Iris pigment epithelial cell (primary cell): Measurements from ENCODE around the gene CNN1.
"Not testable (repeated sequence)": the region's sequence is repeated elsewhere in the genome, so short reads cannot be mapped to it uniquely, and the experiment has no call there.

Source experiments
- DNase-seq: peaks from one replicate; pipeline ENCODE4 v3.0.0-alpha.2; 2011; ENCODE audit warnings: low read depth

Gene CNN1

GRCh38 chr19:11566164-11566563 is 27.5 kb downstream of the CNN1 start:
- DNase-seq = no peak

DNA sequence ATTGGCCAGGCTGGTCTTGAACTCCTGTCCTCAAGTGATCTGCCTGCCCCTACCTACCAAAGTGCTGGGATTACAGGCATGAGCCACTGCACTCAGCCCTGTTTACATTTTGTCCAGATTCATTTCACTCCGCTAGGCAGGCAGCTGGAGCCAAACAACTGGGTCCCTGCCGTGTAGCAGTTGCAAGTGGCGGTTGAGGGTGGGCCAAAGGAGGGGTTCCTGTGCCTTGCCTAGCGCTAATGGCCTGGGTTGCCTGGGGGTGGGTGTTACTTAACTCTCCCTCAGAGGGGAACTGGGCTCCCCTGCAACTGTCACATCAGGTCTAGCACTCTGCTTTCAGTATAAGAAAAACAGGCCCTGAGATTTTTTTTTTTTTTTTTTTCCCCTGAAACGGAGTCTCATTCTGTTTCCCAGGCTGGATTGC is 31.4 kb downstream of the CNN1 start:
- no peak for DNase-seq

DNA sequence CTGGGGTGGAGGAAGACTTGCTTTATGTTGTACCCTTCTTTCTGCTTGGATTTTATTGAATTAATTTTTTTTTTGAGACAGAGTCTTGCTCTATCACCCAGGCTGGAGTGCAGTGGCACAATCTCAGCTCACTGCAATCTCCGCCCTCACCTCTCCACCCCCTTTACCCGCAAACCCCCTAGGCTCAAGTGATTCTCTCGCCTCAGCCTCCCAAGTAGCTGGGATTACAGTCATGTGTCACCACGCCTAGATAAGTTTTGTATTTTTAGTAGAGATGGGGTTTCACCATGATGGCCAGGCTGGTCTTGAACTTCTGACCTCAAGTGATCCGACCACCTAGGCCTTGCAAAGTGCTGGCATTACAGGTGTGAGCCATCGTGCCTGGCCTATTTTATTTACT is 34.7 kb downstream of the CNN1 start:
- DNase-seq = not testable (repeated sequence)

DNA sequence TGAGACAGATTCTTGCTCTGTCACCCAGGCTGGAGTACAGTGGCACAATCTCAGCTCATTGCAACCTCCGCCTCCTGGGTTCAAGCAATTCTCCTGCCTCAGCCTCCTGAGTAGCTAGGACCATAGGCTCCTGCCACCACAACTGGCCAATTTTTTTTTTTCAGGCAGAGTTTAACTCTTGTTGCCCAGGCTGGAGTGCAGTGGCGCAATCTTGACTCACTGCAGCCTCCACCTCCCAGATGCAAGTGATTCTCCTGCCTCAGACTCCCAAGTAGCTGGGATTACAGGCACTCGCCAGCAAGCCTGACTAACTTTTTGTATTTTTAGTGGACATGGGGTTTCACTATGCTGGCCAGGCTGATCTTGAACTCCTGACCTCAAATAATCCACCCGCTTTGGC is 35.1 kb downstream of the CNN1 start:
- not testable (repeated sequence) for DNase-seq

DNA sequence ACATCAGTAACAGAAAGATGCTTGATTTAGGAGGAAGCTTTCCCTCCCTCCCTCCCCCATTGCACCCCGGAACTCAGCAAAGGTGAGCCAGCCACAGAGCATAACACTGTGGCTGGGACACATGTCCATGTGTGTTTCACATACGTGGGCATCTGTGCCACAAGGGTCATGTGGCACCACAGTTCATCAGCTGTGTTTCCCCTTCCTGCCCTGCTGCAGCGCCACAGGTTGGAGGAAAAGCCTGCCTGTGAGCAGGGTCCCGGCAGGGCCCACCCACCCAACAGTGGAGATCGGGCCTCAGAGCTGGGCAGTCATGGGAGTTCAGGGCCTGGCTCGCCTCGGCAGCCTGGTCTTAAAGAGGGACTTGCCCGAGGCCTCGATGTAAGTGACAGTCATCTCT is 36.0 kb downstream of the CNN1 start:
- DNase-seq = no peak

GRCh38 chr19:11576227-11576626 is 37.6 kb downstream of the CNN1 start:
- DNase-seq = no peak

- no peak for DNase-seq
Observed at GRCh38 chr19:11577451-11578257, 39.0 kb downstream of the CNN1 start, which contains the start of gene ACP5. ACP5 (minus strand) TSS chr19:11577645; CDS start chr19:11577317, 328 bp downstream.

GRCh38 chr19:11578258-11579142 is 39.8 kb downstream of the CNN1 start:
- no peak for DNase-seq

DNA sequence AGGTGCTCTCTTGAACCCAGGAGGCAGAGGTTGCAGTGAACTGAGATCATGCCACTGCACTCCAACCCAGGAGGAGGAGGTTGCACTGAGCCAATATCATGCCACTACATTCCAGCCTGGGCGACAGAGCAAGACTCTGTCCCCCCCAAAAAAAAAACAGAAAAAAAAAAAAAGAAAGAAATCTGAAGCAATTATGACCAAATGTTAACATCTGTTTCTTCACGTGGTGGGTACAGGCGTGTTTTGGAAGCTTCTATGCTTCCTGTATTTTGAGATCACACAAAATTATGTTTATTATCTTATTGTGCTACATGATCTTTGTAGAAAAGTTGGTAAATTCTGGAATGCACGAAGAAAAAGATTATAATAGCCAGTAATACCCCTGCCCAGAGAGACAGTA is 41.5 kb downstream of the CNN1 start:
- DNase-seq = no peak

- DNase-seq = peak; percentile 61
Observed at GRCh38 chr19:11581740-11582139, 43.1 kb downstream of the CNN1 start.

GRCh38 chr19:11586331-11586730 is 47.7 kb downstream of the CNN1 start:
- DNase-seq = no peak

- peak; percentile 53 for DNase-seq
Observed at GRCh38 chr19:11587302-11587974, 48.8 kb downstream of the CNN1 start.

DNA sequence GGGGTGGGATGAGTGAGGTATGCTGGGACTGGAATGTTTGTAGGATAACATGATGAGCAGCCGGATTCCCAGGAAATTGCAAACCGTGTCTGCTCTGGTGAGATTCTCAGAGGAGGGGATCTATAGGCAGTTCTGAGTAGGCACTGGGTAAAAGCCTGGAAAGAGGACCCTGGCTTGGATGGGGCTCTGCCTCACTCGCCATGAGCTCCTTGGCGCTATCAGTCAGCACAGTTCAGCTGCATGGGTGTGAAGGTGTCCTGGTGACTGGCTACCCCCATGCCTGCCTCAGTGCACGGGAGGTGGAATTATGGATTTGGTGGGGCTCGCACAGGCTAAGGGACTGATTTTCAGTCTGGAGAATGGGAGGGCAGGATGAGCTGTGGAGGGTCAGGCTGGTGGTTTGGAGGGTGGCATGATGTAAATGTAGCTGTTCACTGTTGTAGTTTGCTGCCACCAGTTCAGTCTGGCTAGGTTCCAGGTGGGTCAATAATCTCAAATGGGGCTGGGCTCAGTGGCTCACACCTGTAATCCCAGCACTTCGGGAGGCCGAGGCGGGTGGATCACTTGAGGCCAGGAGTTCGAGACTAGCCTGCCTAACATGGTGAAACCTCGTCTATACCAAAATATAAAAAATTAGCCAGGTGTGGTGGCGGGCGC is 49.5 kb downstream of the CNN1 start:
- DNase-seq = no peak

DNA sequence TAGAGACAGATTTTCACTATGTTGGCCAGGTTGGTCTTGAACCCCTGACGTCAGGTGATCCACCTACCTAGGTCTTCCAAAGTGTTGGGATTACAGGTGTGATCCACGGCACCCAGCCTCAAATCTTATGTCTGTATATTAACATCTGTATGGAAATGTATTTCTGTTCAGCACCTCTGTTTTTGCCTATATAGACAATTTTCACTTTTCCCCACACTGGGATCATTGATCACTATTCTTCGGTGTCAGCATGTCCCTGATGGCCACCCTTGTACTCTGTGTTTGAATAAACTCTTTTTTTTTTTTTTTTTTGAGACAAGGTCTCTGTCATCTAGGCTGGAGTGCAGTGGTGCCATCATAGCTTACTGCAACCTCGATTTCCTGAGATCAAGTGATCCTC is 55.4 kb downstream of the CNN1 start:
- DNase-seq = no peak

DNA sequence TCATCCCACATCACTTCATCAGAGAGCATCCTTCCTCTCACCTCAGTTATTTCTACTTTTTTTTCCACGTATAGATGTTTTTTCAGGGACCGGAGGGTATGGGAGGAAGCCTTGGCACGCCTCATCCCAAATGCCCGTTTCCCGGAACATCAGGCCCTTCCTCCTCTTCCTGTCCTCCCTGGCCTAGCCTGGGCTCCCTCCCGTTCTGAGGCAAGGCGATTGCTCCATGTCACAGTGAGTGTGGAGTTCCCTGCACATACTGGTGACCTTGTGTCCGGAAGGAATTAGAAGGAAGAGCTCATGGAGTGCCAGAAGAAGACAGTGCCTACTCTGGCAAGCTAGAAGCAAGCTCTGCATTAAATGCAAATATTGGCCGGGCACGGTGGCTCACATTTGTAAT is 57.5 kb downstream of the CNN1 start:
- DNase-seq = no peak

GRCh38 chr19:11597202-11598102 is 58.8 kb downstream of the CNN1 start, which contains the start of gene ZNF627:
ZNF627 (plus strand) TSS chr19:11597483; CDS start chr19:11597628, 145 bp downstream.
- peak; percentile 98 for DNase-seq

DNA sequence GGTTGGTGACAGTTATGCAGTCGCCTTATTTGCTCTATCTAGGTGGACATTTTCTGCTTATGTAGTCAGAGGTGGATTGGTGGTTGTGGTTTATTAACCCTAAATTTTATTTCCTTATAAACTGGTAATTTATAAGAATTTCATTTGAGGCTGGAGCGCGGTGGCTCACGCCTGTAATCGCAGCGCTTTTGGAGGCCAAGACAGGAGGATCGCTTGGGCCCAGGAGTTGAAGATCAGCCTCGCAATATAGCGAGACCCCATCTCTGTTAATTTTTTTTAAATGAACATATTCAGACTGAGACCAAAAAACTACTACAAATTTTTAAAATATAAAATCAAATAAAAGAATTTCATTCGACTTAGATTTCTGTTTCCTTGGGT is 59.4 kb downstream of the CNN1 start:
- no peak for DNase-seq

DNA sequence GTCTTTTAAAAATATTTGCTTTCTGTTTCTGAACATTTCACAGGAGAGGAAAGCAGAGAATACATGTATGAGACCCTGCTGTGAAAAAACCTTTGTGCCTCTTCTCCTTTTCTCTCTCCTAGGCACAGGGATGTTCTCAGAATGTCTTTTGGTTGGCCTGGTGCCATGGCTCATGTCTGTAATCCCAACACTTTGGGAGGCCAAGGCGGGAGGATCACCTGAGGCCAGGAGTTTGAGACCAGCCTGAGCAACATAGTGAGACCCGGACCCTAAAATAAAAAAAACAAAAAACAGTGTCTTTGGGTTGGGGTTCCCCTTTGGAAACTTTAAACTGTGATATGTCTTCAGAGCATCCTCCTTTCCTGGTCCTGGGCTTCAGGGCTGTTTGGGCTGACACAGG is 60.1 kb downstream of the CNN1 start:
- no peak for DNase-seq

DNA sequence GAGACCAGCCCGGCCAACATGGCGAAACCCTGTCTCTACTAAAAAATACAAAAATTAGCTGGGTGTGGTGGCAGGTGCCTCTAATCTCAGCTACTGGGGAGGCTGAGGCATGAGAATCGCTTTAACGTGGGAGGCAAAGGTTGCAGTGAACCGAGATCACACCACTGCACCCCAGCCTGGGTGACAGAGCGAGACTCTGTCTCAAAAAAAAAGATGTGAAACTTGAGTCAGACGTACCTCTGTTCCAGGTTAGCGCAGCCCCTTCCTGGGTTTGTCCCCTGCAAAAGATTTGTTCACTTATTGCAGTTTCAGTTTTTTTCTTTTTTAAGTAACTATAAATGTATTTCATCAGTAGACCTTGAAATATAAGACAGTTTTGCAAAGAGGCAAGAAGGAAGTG is 61.1 kb downstream of the CNN1 start:
- DNase-seq = not testable (repeated sequence)
